Globus pallidus (tissue), 1 donor: ENCODE data around the gene MCRIP2.
"Not testable (repeated sequence)": the region's sequence is repeated elsewhere in the genome, so short reads cannot be mapped to it uniquely, and the experiment has no call there.

ENCODE experiments used
- DNase-seq: peaks from one replicate; pipeline ENCODE4 v3.0.0-alpha.2; 2015; ENCODE audit warnings: low spot score

Gene MCRIP2, protein sequence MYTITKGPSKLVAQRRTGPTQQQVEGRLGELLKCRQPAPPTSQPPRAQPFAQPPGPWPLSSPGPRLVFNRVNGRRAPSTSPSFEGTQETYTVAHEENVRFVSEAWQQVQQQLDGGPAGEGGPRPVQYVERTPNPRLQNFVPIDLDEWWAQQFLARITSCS

GRCh38 chr16:641326-642188, at the start of gene MCRIP2:
Gene MCRIP2 (plus strand): TSS chr16:641828. CDS start chr16:641992, 164 bp downstream.
- DNase-seq = peak; percentile 68

DNA sequence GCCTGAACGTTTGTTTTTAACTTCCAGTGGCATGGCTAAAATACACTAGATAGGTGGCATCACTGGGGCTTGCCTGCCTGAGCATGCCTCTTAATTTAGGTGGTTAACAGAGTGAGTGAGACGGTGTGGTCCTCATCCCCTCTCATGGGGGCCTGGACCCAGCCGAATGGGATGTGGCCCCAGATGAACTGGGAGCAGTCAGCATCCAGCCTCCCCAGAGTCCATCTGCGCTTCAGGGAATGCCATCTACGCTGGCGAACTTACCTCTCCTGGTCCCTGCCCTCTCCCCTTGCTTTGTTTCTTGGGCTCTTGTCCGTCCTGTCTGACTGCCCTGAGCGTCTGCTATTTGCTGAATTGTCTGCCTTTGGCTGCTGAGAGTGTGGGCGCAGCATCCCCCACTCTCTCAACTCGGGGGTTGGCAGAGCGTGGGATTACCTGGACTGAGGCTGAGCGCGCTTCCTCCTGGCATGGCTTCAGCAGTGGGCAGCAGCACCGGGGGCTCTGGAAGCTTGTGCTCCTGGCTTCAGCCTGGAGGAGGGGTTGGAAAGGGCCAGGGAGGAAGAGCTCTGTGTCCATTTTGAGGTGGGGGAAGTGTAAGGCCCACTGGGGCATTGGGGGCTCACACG, 49.6 kb upstream of the MCRIP2 start:
- DNase-seq = no peak

DNA sequence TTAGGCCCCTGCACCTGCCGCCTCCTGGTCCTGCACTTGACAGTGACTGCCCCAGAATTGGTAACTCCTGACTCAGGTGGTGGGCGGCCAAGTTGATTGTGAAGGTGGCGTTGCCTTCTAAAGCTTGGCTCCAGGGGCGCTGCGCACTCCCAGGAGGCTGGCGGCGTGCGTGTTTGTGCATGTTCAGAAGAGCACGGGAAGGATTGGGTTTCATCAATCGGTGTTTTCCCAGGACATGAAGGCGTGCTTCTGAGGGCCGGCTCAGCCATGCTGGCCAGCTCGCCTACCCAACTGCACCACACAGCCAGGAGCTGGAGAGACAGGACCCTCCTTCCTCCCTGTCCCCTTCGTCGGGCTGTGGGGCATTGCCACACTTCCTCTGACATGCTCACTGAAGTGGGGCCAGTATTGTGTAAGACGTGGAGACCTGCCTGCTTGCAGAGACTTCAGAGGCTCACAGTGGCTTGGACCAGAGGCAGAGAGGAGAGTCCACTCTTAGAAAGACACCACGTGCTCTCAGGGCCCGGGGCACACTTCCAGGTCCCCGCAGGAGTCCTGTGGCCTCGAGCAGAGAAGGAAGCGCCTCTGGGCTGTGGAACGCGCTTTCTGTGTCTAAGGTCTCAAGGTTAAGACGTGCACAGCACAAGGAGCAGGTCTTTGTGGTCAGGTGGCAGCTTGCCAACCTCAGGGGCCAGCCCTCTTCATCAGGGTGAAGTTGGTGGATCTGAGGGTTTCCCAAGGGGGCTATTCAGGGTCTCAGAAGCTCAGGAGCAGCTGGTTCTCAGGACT, 48.9 kb upstream of the MCRIP2 start:
- peak; percentile 44 for DNase-seq

- no peak for DNase-seq
Observed at GRCh38 chr16:593406-593805, 48.2 kb upstream of the MCRIP2 start.

DNA sequence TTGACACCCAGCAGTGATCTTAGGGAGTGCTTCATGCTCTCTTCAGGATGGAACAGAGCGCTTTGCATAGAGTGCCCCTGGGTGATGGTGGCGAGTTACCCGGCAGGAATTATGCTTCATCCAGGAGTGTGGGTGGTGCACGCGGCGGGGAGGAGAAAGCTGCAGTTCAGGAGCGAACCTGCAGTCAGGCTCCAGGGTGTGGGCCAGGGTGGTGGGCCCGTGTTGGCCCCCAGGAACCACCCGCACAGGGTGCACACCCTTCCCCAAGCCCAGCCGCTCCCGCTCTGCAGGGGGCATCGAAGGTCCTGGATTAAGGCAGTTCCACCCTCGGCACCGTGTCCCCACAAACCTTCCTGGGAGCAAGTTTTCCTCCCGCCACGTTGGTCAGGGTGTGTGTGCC, 47.8 kb upstream of the MCRIP2 start:
- no peak for DNase-seq

DNA sequence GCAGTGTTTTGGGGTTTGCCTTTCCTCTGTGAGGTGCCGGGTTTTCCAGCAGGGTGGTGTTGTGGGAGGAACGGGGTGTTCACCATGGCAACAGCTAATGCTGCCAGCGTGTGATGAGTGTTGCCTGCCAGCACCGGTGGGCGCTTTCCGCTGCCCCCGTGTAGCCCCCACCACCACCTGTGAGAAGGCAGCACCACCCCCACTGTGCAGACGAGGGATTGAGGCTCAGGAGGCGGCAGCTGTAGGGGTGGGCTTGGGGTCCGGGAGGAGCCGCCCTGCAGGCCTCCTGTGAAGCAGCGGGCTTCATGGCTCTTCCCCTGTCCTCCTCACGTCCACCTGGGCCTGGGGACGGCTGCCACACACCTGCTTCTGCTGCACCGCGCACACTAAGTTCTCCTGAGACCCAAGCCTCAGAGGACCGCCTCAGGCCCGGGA, 46.5 kb upstream of the MCRIP2 start:
- no peak for DNase-seq

GRCh38 chr16:595942-596735, 45.5 kb upstream of the MCRIP2 start:
- no peak for DNase-seq

DNA sequence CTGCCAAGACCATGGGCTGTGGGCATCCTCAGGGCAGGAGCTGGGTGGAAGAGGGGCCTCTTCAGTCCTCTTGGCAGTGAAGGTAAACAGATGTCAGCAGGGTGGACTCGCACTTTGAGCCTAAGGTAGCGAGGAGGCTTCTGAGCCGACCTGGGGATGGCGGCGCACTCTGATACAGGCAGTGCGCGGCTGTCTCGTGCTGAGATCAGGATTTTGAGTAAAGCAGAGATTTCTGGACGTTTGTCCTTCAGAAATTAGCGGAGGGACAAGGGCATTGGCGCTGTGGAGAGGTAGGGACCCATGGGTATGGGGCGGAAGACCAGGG, 44.9 kb upstream of the MCRIP2 start:
- DNase-seq = no peak

GRCh38 chr16:597655-598054, 44.0 kb upstream of the MCRIP2 start:
- DNase-seq = not testable (repeated sequence)

DNA sequence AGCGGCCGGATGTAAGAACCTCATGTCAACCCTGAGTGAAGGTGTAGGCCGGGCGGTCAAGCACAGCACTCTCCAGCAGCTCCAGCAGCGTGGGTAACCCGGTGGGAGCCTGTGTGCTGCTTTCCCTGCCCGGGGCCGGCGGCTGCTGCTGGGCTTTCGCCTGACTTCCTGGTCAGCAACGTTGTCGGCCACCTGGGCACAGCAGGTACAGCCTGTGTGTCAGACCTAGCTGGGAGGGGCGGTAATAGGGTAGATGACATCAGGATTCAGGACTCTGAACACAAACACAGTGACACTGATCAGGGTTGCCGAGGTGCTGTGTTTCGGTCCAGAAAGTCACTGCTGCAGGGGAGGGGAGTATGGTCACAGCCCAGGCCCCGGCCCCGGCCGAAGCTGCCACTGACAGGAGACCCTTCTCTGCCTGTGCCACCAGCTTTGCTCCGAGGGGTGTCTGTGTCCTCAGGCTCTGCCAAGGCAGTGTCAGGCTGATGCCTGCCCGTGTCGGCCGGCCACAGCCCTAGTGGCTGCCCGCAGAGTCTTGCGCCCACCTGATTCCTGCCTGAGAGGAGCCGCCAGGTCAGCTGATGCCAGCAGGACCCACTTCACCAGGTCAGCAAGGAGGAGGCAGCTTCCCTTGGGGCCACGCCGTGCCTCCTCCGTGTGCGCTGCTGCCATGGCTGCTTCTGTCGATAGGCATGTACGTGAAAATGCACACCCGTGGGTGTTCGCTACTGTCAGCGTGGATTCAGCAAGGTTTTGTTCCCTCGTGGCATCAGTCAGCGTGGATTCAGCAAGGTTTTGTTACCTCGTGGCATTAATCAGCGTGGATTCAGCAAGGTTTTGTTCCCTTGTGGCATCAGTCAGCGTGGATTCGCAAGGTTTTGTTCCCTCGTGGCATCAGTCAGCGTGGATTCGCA, 42.5 kb upstream of the MCRIP2 start:
- no peak for DNase-seq

DNA sequence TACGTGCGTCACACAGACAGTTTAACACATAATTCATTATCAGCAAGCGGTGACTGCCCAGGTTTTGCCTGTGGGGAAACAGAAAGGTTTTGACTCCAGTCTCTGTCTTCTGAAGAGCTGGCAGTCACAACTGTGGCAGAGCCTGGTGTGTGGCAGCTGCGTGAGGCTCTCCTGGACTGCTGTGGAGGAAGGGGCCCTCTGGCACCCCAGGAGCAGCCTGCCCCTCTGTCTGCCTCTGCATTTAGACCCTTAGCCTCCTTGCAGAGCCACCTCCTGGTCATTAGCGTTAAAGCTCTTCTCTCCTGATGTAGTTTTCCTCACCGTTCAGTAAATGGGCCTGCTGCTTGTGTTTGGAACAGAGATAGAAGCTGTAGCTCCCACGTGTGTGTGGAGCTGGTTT, 40.8 kb upstream of the MCRIP2 start:
- no peak for DNase-seq

GRCh38 chr16:603933-604332, 37.7 kb upstream of the MCRIP2 start:
- DNase-seq = no peak

- no peak for DNase-seq
Observed at GRCh38 chr16:606656-607307, 34.8 kb upstream of the MCRIP2 start.

GRCh38 chr16:608019-608418, 33.6 kb upstream of the MCRIP2 start:
- no peak for DNase-seq

DNA sequence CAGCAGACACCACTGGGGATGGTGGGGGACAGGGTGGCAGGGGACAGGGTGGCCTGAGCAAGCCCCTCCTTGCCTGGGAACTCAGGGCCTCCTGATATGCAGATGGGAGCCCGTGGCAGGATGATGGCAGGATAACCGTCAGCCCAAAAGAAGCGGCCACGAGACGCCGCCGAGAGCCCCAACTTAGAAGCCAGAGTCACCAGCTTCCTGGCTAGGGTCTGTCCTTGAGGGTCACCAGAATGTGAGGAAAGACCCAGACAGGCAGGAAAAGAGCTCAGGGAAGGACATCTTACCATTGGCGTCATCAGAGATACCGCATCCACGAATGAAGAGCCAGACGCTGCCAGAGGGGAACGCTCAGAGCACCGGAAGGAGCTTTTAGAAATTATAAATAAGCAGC, 32.3 kb upstream of the MCRIP2 start:
- DNase-seq = no peak

DNA sequence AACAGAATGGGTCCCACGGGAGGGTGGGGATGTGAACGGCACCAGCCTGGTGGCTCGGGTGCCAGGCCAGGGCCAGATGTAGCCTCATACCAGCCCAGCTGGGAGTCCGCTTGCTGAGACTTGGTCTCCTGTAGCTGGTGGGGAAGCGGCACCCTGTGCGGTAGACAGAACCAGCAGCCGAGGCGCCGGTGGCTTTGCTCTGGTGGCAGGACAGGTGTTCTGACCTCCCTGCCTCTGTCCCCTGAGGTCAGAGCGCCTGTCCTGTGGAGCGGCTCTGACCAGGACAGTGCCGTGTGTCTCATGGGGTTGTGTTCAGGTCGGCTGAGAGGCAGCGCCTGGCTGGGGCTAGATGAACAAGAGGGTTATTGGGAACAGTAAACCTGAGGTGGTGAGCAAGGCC, 31.6 kb upstream of the MCRIP2 start:
- no peak for DNase-seq

DNA sequence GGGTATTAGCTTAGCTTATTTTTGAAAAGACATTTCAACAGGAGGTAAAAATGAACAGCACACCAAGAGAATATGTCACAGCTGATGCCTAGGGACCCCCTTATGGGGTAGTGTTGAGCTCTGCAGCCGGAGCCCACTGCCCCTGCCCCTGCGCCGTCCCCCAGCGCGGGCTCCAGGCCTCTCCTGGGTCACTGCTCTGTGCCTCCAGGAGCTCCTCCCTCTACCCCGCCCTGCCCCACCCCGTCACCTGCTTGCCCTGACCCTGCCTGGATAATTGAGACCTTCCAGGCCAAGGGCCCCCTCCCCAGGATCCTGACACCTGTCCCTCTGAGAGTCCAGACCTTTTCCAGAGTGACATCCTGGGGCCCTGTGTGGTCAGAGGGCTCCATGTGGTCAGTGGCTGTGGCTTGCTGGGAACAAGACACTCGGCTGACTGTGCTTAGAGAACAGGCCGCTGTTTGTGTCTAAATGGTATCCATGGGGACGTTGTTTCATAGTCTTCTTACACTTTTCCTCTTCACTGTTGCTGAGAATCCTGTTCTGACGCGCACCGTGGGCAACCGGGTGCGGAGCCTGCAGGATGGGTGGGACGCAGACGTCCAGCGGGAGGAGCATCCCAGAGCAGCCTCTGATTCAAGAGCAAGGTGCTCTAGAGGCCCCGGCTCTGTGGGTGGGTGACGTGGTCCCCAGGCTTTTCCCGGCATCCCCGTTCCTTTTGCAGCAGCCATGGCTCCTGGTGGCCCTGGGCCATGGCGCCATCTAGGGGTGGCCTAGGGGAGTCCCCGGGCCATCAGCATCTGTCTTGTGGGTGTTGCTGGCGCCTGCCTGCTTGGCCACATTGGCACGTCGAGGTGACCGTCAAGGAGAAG, 30.9 kb upstream of the MCRIP2 start:
- peak; percentile 70 for DNase-seq

DNA sequence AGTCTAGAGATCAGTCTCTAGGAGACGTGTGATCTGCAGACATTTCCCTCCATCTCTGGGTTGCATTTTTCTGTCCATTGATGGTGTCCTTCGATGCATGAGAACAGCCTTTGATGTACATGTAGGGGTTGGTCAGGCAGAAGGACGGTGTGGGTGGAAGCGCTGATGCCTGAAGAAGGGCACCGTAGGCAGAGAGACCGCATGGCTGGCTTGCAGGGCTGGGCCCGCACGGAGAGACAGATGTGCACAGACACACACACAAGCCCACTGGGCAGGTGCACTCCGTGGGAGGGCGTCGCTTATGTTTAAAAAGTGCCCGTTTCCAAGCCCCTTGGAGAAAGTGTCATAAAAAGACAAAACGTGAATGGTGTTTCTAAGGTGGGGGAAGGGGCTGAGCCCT, 26.5 kb upstream of the MCRIP2 start:
- DNase-seq = no peak
